Measurements from ENCODE around the gene VCX. TPM values are rescaled to one million over a fixed set of nuclear protein-coding genes. Genes with fewer than 3 reads are reported as not detected.

Gene VCX
- total RNA-seq, 1 experiment from 2014 or later: not detected

GRCh38 chrX:7889680-7890079, 46.7 kb downstream of the VCX start:
- no peaks in the 10 kb centered on the region for H3K36me3 ChIP-seq (ENCODE audit: control insufficient read depth, insufficient read depth, low read length)
- ChIA-PET CTCF (interaction anchor here (0.6 kb wide), 1 partner anchor 1876 kb away, joined by 4 read pairs; no protein-coding TSS in a partner anchor), POLR2A (no interaction called here)
- no peak for ATAC-seq
- in situ Hi-C loops (cut with HindIII; ENCODE audit: low pct_unique_long_range_greater_than_20kb, low sequenced_read_pairs): no loop called here
- no peaks in the 10 kb centered on the region for H3K4me1 ChIP-seq (ENCODE audit: control insufficient read depth, insufficient read depth, low read length)
- TF ChIP-seq POLR2AphosphoS5 (IDR thresholded peaks at IDR 0.05; ENCODE audit: low read depth, low read length) (no peak), SIN3A (IDR thresholded peaks at IDR 0.05; ENCODE audit: borderline replicate concordance, insufficient read depth, low read depth, low read length) (no peak), CTCF (IDR thresholded peaks at IDR 0.05) (no peak), REST (IDR thresholded peaks at IDR 0.05; ENCODE audit: insufficient read depth in 1 of 2, low read depth in 2 of 2, low read length in 1 of 2) (no peak), TCF7L2 (IDR thresholded peaks at IDR 0.05; ENCODE audit: low read depth, low read length) (no peak)
- no TSS peak for BruUV-seq (replicated peaks)
- H3K4me3 ChIP-seq (ENCODE audit: low read depth in 2 of 2, low read length in 2 of 2): no peak overlapping the region
- no peaks in the 10 kb centered on the region for H3K27me3 ChIP-seq (ENCODE audit: control insufficient read depth, insufficient read depth, low read length)
- no peak for DNase-seq (ENCODE audit: low read depth, low spot score)
- intact Hi-C loops (cut with micrococcal nuclease; ENCODE audit: unreplicated experiment): no loop called here
- no peaks in the 10 kb centered on the region for H3K9me3 ChIP-seq (ENCODE audit: control insufficient read depth, insufficient read depth, low read depth, low read length)
- H3K27ac ChIP-seq (ENCODE audit: low read length): no peak overlapping the region

GRCh38 chrX:7891928-7892327, 49.0 kb downstream of the VCX start:
- in situ Hi-C loops (cut with HindIII; ENCODE audit: low pct_unique_long_range_greater_than_20kb, low sequenced_read_pairs) (no loop called here), intact Hi-C loops (cut with micrococcal nuclease; ENCODE audit: unreplicated experiment) (no loop called here)
- no TSS peak for BruUV-seq (replicated peaks)
- TF ChIP-seq SIN3A (IDR thresholded peaks at IDR 0.05; ENCODE audit: borderline replicate concordance, insufficient read depth, low read depth, low read length) (no peak), TCF7L2 (IDR thresholded peaks at IDR 0.05; ENCODE audit: low read depth, low read length) (no peak), CTCF (IDR thresholded peaks at IDR 0.05) (no peak), POLR2AphosphoS5 (IDR thresholded peaks at IDR 0.05; ENCODE audit: low read depth, low read length) (no peak), REST (IDR thresholded peaks at IDR 0.05; ENCODE audit: insufficient read depth in 1 of 2, low read depth in 2 of 2, low read length in 1 of 2) (no peak)
- ChIA-PET POLR2A (no interaction called here), CTCF (no interaction called here)
- DNase-seq (ENCODE audit: low read depth, low spot score) (no peak), ATAC-seq (no peak)
- Histone ChIP-seq H3K27me3 (ENCODE audit: control insufficient read depth, insufficient read depth, low read length) (no peaks in the 10 kb centered on the region), H3K4me1 (ENCODE audit: control insufficient read depth, insufficient read depth, low read length) (no peaks in the 10 kb centered on the region), H3K4me3 (ENCODE audit: low read depth in 2 of 2, low read length in 2 of 2) (no peak overlapping the region), H3K36me3 (ENCODE audit: control insufficient read depth, insufficient read depth, low read length) (no peaks in the 10 kb centered on the region), H3K27ac (ENCODE audit: low read length) (no peak overlapping the region), H3K9me3 (ENCODE audit: control insufficient read depth, insufficient read depth, low read depth, low read length) (no peaks in the 10 kb centered on the region)

Other genes with a start within 250 kb of the VCX start
- 1.3 TPM for gene PNPLA4, start 84.2 kb downstream of the VCX start, total RNA-seq (2021; ENCODE audit: unreplicated experiment)